Activated T-cell treated with anti-CD3 and anti-CD28 coated beads, Interleukin-2, amount 50 U/mL, for 1 hour (primary cell): ENCODE measurements around the gene MRPL23.
A peak's percentile ranks its signal among the peaks of the same experiment; 100 is the strongest.

Experiments
- DNase-seq: peaks from one replicate; pipeline ENCODE4 v3.0.0-alpha.2; 2020

Gene MRPL23

DNA sequence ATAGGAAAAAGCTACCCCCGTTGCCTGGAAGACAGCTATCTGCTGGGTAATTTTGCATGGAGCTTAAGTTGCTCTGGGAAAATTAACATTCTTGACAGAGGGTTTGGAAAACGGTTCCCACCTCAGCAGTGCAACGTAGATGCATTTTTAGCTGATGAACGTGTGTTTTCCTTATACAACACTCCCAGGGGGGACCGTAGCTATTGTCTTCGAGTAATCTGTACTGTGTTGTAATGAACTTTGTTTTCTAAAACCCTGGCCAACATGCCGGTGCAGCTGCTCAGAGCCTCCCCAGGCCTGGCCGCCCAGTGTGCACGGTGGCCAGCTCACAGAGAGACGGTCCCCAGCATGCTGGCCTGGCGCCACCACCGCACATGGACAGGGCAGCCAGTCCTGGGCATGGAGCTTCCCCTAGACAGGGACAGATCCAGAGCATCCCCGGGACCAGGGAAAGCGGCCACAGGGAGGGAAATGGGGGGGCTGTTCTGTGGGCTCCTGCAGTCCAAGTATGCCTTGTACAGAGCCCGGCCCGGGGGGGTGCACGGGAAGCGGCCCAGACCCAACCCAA, 25.5 kb upstream of the MRPL23 start:
- DNase-seq: no peak

- no peak for DNase-seq
Observed at GRCh38 chr11:1922481-1923081, 24.6 kb upstream of the MRPL23 start.

DNA sequence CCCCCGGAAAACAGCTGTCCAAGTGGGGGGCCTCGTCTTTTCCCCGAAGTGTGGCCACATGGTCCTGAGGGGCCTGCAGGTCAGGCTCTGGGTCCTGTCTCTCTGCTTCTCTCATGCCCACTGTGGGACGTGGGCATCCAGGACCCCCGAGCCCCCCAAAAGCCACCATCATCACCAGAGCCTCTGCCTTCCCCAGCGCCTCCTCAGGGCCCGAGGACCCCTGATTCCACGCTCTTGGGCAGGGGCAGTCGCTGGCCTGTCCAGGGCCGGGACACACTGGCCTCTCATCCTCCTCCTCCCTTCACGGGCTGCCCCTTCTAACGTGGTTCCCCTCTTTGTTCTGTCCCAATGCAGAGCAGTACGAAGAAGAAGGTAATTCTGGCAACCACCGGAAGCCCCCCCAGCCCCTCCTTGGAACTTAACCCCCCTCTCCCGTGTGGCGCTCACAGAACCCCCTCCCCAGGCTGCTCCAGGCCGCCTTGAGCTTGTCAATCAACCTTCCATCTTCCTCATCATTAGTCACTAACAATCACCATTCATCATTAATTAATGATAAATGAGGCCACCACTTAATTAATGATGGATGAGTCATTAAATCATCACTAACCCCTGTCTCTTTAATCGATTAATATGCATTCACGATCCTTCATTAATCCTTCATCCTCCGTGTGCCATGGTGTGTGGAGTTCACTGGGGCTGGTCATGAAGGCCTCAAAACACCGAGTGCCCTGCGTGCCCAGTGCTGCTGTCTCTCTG, 23.8 kb upstream of the MRPL23 start:
- no peak for DNase-seq

GRCh38 chr11:1924181-1924580, 23.0 kb upstream of the MRPL23 start:
- DNase-seq: no peak

DNA sequence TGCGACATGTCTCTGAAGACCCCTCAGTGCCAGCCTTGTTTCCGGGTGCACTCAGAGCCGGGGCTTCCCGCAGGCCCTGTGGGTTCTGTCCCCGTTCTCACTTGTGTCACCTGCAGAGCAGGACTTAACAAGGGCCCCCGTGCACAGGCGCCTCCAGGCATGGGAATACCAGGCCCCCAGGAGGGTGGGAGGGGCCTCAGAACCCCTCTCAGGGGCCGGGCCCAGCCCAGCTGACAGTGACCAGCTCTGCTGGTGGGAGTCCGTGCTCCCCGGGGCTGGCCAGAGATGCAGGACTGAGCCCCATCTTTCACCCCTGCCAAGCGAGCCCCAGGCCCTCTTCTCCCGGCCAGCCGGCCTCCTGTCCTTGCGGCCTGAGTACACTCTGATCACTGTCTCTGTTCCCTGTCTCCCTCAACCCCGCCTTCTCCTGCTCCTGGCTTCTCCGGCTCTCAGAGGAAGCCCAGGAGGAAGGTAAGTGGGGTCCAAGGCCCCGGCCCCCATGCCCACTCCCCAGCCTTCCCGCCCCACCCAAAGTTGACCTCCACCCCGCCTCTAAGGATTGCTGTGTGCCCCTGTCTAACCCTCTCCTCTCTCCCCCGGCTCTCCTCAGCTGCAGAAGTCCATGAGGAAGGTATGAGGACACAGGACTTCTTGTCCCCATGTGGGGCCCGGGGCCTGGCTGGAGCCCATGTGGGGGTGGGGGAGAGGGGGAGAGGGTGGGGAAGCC, 22.3 kb upstream of the MRPL23 start:
- DNase-seq: no peak

DNA sequence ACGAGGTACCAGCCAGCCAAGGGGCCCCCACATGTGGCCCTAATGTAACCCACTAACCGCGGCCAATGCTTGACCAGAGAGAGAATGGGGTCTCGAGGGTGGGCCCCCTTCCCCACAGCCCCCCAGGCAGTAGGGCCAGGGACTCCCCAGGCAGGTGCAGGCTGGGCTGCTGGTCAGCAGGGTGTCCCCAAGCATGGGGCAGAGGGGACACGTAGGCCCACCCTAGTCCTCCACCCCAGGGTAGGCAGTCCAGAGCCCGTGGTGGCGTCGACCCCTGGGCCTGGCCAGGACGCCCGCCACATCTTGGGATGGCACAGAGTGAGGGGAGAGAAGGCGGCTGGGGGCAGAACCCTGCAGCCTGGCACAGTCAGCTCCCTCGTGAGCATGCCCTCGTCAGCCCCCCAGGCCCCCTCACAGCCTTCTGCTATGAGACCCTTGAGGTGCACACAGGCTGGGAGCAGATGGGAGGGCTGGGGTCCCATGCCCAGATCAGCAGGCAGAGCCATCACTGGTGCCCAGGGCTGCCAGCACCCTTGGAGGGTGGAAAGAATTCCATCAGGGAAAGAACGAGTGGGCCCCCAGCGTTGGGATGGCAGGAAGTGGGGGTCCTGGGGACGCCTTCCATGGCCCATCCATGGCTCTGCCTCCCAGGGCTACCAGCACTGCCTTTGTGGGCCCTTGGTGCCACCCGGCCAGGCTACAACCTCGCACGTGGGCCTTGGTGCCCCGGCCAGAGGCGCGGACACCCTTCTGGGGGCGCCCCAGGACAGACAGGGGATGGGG, 21.6 kb upstream of the MRPL23 start:
- no peak for DNase-seq

- DNase-seq: no peak
Observed at GRCh38 chr11:1926156-1927025, 20.7 kb upstream of the MRPL23 start.

GRCh38 chr11:1927026-1927847, 19.9 kb upstream of the MRPL23 start:
- no peak for DNase-seq

GRCh38 chr11:1927848-1928469, 19.2 kb upstream of the MRPL23 start:
- DNase-seq: peak; percentile 13

- DNase-seq: peak; percentile 12
Observed at GRCh38 chr11:1928470-1928890, 18.7 kb upstream of the MRPL23 start.

DNA sequence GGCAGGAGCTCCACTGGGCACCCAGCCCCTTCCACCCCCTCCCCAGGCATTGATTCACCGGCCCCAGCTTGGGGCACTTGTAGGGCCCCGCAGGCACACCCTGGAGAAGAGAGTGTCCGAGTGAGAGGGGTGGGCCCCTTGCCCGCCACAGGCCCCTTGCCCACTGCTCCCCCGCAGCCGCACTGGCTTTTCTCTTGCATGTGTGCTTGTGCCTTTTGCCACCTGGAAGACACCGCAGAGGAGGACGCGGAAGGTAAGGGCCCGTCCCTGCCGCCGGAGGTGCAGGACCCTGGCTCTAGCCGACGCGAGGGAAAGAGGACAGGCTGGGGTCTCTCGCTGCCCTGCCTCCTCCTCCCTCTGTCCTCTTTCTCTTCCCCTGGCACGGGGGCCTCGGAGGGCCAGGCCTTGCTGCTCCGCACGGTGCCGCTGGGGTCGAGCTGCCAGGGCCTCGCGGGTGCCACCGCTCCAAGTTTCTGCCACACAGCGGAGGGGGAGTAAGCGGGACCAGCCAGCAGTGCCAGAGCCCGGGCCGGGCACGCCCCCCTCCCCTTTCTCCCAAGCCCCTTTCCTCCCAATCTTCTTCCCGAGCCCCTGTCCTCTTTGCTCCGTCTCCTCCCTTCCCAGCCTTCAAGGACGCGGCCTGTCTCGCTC, 18.1 kb upstream of the MRPL23 start:
- no peak for DNase-seq

DNA sequence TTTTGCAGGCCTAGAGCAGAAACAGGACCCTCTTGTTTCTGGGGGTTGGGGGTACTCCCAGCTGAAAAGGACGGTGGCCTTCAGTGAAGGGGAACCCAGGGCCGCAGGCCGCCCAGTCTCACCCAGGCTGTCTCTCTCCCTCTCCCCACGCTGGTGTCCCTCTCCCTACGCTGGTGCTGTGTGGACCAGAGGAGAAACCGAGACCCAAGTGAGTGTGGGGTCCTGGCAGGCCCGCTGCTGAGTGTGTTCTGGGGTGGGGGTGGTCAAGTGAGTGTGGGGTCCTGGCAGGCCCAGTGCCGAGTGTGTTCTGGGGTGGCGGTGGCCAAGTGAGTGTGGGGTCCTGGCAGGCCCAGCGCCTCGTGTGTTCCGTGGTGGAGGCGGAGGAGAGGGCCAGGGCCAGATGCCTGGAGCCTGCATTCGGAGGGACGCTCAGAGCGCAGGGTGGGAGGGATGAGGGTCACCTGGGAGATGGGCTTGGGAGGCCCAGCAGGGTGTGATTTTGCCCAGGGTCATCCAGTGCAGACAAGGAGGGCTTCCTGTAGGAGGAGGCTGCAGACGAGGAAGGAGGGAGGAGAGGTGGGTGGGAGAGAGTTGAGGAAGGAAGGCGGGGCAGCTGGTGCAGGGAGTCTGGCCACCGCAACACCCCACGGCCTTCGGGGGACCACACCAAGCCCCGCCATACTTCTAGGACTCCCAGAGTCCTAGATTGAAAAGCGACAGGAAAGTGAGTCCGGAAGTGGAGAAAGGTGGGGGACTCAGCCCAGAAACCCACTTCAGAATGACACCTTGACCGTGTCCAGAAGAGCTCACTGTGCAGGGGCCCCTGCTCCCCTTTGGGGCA, 17.3 kb upstream of the MRPL23 start:
- no peak for DNase-seq

GRCh38 chr11:1930462-1930830, 16.7 kb upstream of the MRPL23 start:
- peak; percentile 11 for DNase-seq

DNA sequence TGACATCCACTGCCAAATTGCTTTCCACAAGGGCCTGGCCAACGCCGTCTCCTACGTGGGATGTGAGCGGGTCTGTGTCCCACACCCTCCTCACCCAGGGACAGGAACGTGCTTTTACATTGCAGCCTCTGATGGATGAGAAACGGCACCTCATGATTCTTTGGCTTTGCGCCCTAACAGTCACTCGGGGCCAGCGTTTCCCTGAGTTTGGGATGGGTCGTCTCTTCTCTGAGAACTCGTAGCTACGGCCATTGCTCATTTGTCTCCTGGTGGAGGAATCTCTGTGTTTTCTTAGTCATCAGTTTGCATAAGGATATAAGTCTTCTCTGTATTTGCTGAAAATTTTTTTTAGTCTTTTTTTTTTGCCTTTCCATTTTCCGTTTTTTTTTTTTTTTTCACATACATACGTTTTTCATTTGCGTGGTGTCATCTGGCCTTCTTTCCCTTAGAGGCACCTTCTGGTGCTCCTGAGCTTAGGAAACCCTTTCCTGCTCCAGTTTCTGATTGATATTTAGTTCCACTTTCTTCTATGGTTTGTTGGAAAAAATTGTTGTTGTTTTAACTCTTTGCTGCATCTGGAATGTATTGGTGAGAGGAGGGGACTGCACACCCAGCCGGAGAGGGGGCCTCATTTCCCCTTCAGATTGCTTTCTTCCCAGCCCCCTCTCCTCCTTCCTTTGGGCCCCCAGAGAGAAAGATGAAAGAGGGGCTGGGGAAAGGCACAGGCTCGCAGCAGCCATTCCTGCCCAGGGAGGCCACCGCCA, 15.6 kb upstream of the MRPL23 start:
- DNase-seq: no peak

GRCh38 chr11:1932105-1932480, 15.0 kb upstream of the MRPL23 start:
- DNase-seq: no peak

GRCh38 chr11:1932681-1933080, 14.5 kb upstream of the MRPL23 start:
- no peak for DNase-seq

- no peak for DNase-seq
Observed at GRCh38 chr11:1933416-1934334, 13.5 kb upstream of the MRPL23 start.
